Measurements from ENCODE around the gene PSMA7. TPM values are rescaled to one million over a fixed set of nuclear protein-coding genes. Genes with fewer than 3 reads are reported as not detected.

Gene PSMA7
- total RNA-seq, 1 experiment from 2014 or later = 332 TPM

DNA sequence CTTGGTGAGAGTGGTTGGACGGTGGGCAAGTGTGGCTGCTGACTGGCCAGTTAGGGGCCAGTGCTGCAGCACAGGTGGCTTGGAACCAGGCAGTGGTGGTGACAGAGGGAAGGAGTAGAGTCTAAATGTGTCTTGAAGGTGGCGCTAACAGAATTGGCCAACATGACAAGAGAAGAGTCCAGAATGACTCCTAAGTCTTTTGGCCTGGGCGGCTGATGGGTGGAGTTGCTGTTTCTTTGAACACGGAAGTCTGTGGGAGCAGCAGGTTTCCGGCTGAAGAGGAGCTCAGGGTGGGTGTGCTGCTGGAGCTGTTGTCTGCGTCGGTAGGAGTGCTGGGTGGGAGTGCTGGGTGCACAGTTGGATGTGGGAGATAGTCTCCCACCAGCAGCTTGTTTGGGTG, 10.8 kb downstream of the PSMA7 start:
- no peaks in the 10 kb centered on the region for H3K9me3 ChIP-seq (ENCODE audit: control insufficient read depth, low read depth, low read length)
- peak overlapping the region; percentile 0 to 96 (median 42); a peak in 4 of 7 replicates for H3K27ac Mint-ChIP-seq

More for the DNA sequence above, 10.8 kb downstream of the PSMA7 start:
- WGBS (ENCODE audit: extremely low coverage, insufficient read length, low lambda C conversion rate) = no CpG with 5 or more reads among the region's 7 CpGs
- no peak for DNase-seq
- Histone ChIP-seq H2AFZ (ENCODE audit: low read length) (no peak overlapping the region), H3T11ph (ENCODE audit: low read length) (no peak overlapping the region), H3K4ac (ENCODE audit: low read depth, low read length) (no peak overlapping the region), H3K79me1 (ENCODE audit: insufficient read depth, low read depth, low read length, poor library complexity, severe bottlenecking) (peaks cover 2% of the 10 kb centered on the region), H3K4me1 (ENCODE audit: insufficient read depth, low read length) (no peaks in the 10 kb centered on the region), H2BK20ac (ENCODE audit: low read depth, low read length, poor library complexity, severe bottlenecking) (no peak overlapping the region), H3K9ac (ENCODE audit: extremely low read depth, insufficient read length, low read length) (no peak overlapping the region), H3K18ac (ENCODE audit: insufficient read length, low read depth, low read length) (no peak overlapping the region), H2BK15ac (ENCODE audit: low read depth, low read length) (no peak overlapping the region), H2BK120ac (ENCODE audit: low read depth, low read length, poor library complexity, severe bottlenecking) (no peak overlapping the region), H4K5ac (ENCODE audit: insufficient read length, low read depth, low read length) (no peak overlapping the region), H4K91ac (ENCODE audit: insufficient read length, low read depth, low read length) (no peak overlapping the region), H3K27me3 (ENCODE audit: insufficient read depth, low read length) (no peaks in the 10 kb centered on the region), H3K23me2 (ENCODE audit: insufficient read length, low read depth, low read length, poor library complexity, severe bottlenecking) (no peaks in the 10 kb centered on the region), H4K20me1 (ENCODE audit: control insufficient read depth, insufficient read depth, insufficient read length) (no peaks in the 10 kb centered on the region), H3K27ac (ENCODE audit: insufficient read length, low read depth, low read length) (no peak overlapping the region), H4K8ac (replicated peaks; ENCODE audit: insufficient read length, low read depth, low read length) (no peak overlapping the region), H2AK5ac (ENCODE audit: insufficient read length, low read length) (no peak overlapping the region), H3K23ac (ENCODE audit: insufficient read length, low read depth, low read length) (no peak overlapping the region), H3K14ac (ENCODE audit: insufficient read depth, low read length) (no peak overlapping the region), H2BK5ac (ENCODE audit: insufficient read length, low read length) (no peak overlapping the region), H3K79me2 (ENCODE audit: insufficient read depth, low read length) (no peaks in the 10 kb centered on the region), H3K4me2 (ENCODE audit: insufficient read depth, insufficient read length, low read length) (no peak overlapping the region), H2BK12ac (ENCODE audit: insufficient read length, low read depth, low read length) (no peak overlapping the region), H3K56ac (ENCODE audit: insufficient read length, low read depth, low read length) (no peak overlapping the region)
- Mint-ChIP-seq H3K4me1 (no peaks in the 10 kb centered on the region), H3K36me3 (ENCODE audit: insufficient read depth in 1 of 3, low read depth in 3 of 3) (peaks cover 54 to 100% (median 94%) of the 10 kb centered on the region in 3 experiments), H3K27me3 (ENCODE audit: low read depth) (no peaks in the 10 kb centered on the region; the same call in 1 of the 2 replicates), H3K9me3 (no peaks in the 10 kb centered on the region), H3K4me3 (no peak overlapping the region)
- TF ChIP-seq, protein P1, sequence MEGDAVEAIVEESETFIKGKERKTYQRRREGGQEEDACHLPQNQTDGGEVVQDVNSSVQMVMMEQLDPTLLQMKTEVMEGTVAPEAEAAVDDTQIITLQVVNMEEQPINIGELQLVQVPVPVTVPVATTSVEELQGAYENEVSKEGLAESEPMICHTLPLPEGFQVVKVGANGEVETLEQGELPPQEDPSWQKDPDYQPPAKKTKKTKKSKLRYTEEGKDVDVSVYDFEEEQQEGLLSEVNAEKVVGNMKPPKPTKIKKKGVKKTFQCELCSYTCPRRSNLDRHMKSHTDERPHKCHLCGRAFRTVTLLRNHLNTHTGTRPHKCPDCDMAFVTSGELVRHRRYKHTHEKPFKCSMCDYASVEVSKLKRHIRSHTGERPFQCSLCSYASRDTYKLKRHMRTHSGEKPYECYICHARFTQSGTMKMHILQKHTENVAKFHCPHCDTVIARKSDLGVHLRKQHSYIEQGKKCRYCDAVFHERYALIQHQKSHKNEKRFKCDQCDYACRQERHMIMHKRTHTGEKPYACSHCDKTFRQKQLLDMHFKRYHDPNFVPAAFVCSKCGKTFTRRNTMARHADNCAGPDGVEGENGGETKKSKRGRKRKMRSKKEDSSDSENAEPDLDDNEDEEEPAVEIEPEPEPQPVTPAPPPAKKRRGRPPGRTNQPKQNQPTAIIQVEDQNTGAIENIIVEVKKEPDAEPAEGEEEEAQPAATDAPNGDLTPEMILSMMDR (conservative IDR thresholded peaks at IDR 0.05) = no peak
